Measurements from ENCODE around the gene PHACTR3. TPM values are rescaled to one million over a fixed set of nuclear protein-coding genes. Genes with fewer than 3 reads are reported as not detected.

The PHACTR3 gene
- total RNA-seq, 2 donors from 2014 or later, result 0.13 TPM; not detected in 1

DNA sequence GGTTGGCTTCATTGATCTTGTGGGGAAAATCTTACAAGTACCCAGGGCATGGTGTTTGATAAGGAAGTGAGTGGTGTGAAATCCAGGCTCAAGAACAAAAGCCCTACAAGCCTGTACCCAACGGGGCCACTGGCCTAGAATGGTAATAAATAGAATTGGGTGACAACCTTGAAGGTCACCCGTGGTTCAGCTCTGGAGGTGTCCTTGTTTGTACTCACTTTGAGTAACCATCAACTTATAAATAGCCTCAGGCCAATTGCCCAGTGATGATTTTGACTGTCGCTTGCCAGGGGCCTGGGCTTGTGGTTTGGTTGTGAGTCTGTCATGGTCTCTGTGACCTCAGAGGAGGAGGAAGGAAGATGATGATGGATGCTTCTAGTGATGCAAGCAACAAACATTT is 87.8 kb downstream of the PHACTR3 start:
- Mint-ChIP-seq H3K9me3 (no peaks in the 10 kb centered on the region), H3K27ac (no peak overlapping the region), H3K4me1 (no peaks in the 10 kb centered on the region), H3K36me3 (ENCODE audit: low read depth) (no peaks in the 10 kb centered on the region), H3K4me3 (no peak overlapping the region), H3K27me3 (ENCODE audit: insufficient read depth) (peaks cover 33% of the 10 kb centered on the region)
- no peak overlapping the region for H3K9ac ChIP-seq (ENCODE audit: extremely low read depth, low read length, poor library complexity, severe bottlenecking)
- 59 to 84% methylated on average over 2 to 3 of the region's 3 CpGs for WGBS, 2 experiments (ENCODE audit: insufficient coverage in 1 of 2, insufficient read length in 1 of 2)
- no peak for DNase-seq
- no peaks in the 10 kb centered on the region for H3K36me3 ChIP-seq (ENCODE audit: control insufficient read depth, insufficient read depth, low read length)
- H3K27ac ChIP-seq (ENCODE audit: low read depth, low read length), result no peak overlapping the region
- no peaks in the 10 kb centered on the region for H3K27me3 ChIP-seq (ENCODE audit: control insufficient read depth, insufficient read depth, low read length, poor library complexity, severe bottlenecking)
- TF ChIP-seq, protein P1, sequence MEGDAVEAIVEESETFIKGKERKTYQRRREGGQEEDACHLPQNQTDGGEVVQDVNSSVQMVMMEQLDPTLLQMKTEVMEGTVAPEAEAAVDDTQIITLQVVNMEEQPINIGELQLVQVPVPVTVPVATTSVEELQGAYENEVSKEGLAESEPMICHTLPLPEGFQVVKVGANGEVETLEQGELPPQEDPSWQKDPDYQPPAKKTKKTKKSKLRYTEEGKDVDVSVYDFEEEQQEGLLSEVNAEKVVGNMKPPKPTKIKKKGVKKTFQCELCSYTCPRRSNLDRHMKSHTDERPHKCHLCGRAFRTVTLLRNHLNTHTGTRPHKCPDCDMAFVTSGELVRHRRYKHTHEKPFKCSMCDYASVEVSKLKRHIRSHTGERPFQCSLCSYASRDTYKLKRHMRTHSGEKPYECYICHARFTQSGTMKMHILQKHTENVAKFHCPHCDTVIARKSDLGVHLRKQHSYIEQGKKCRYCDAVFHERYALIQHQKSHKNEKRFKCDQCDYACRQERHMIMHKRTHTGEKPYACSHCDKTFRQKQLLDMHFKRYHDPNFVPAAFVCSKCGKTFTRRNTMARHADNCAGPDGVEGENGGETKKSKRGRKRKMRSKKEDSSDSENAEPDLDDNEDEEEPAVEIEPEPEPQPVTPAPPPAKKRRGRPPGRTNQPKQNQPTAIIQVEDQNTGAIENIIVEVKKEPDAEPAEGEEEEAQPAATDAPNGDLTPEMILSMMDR (conservative IDR thresholded peaks at IDR 0.05), result no peak
- H3K4me3 ChIP-seq (ENCODE audit: low read length), result no peak overlapping the region
- no peaks in the 10 kb centered on the region for H3K4me1 ChIP-seq (ENCODE audit: control insufficient read depth, insufficient read depth, low read length)
- H3K9me3 ChIP-seq (ENCODE audit: control insufficient read depth, low read length), result peaks cover 48% of the 10 kb centered on the region

DNA sequence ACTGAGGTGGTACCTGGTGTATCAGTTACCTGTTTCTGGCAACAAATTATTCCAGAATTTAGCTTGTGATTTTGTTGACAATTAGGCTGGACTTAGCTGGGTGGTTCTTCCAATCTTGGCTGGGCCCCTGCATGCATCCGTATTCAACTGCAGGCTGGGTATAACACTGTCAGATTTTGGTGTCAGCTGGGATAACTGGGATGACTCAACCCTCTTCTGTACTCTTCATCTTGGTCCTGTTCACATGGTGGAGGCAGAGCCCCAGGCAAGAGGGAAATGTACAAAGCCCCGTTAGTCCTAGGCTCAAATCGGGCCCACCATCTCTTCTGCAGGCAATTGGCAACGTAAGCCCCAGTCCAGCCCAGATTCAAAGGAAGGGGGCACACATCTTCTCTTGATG is 89.2 kb downstream of the PHACTR3 start:
- no peak overlapping the region for H3K27ac Mint-ChIP-seq
- Histone ChIP-seq H3K9me3 (ENCODE audit: control insufficient read depth, low read length) (peaks cover 46% of the 10 kb centered on the region), H3K9ac (ENCODE audit: extremely low read depth, low read length, poor library complexity, severe bottlenecking) (no peak overlapping the region), H3K27me3 (ENCODE audit: control insufficient read depth, insufficient read depth, low read length, poor library complexity, severe bottlenecking) (no peaks in the 10 kb centered on the region), H3K4me1 (ENCODE audit: control insufficient read depth, insufficient read depth, low read length) (no peaks in the 10 kb centered on the region), H3K36me3 (ENCODE audit: control insufficient read depth, insufficient read depth, low read length) (no peaks in the 10 kb centered on the region), H3K4me3 (ENCODE audit: low read length) (no peak overlapping the region), H3K27ac (ENCODE audit: low read depth, low read length) (no peak overlapping the region)
- H3K4me3 Mint-ChIP-seq, result no peak overlapping the region
- no peaks in the 10 kb centered on the region for H3K9me3 Mint-ChIP-seq
- DNase-seq, result no peak
- 60 to 79% methylated on average over 1 to 4 of the region's 4 CpGs for WGBS, 2 experiments (ENCODE audit: insufficient coverage in 1 of 2, insufficient read length in 1 of 2)
- H3K27me3 Mint-ChIP-seq (ENCODE audit: insufficient read depth), result peaks cover 33% of the 10 kb centered on the region
- TF ChIP-seq, protein P1 (conservative IDR thresholded peaks at IDR 0.05), result no peak
- H3K36me3 Mint-ChIP-seq (ENCODE audit: low read depth), result no peaks in the 10 kb centered on the region
- no peaks in the 10 kb centered on the region for H3K4me1 Mint-ChIP-seq

GRCh38 chr20:59696476-59696875 is 92.1 kb downstream of the PHACTR3 start:
- TF ChIP-seq, protein P1 (conservative IDR thresholded peaks at IDR 0.05), result no peak
- no peak overlapping the region for H3K4me3 ChIP-seq (ENCODE audit: low read length)
- WGBS, 2 experiments (ENCODE audit: insufficient coverage in 1 of 2, insufficient read length in 1 of 2), result 71 to 89% methylated on average over 4 to 5 of the region's 5 CpGs

More at GRCh38 chr20:59696476-59696875, 92.1 kb downstream of the PHACTR3 start:
- no peaks in the 10 kb centered on the region for H3K4me1 ChIP-seq (ENCODE audit: control insufficient read depth, insufficient read depth, low read length)
- H3K27me3 ChIP-seq (ENCODE audit: control insufficient read depth, insufficient read depth, low read length, poor library complexity, severe bottlenecking), result no peaks in the 10 kb centered on the region
- H3K27me3 Mint-ChIP-seq (ENCODE audit: insufficient read depth), result peaks cover 24% of the 10 kb centered on the region
- no peak overlapping the region for H3K27ac Mint-ChIP-seq
- no peak overlapping the region for H3K4me3 Mint-ChIP-seq
- DNase-seq, result no peak
- peaks cover 43% of the 10 kb centered on the region for H3K9me3 ChIP-seq (ENCODE audit: control insufficient read depth, low read length)
- H3K4me1 Mint-ChIP-seq, result no peaks in the 10 kb centered on the region
- H3K9me3 Mint-ChIP-seq, result no peaks in the 10 kb centered on the region
- H3K9ac ChIP-seq (ENCODE audit: extremely low read depth, low read length, poor library complexity, severe bottlenecking), result no peak overlapping the region
- no peaks in the 10 kb centered on the region for H3K36me3 ChIP-seq (ENCODE audit: control insufficient read depth, insufficient read depth, low read length)
- no peak overlapping the region for H3K27ac ChIP-seq (ENCODE audit: low read depth, low read length)
- H3K36me3 Mint-ChIP-seq (ENCODE audit: low read depth), result no peaks in the 10 kb centered on the region
